NCI-H446 treated with DMSO at 0.1 percent for 48 hours (cell line): ENCODE data around the gene FBXL17.
"Not testable (repeated sequence)": the region's sequence is repeated elsewhere in the genome, so short reads cannot be mapped to it uniquely, and the experiment has no call there.

Experiments used
- DNase-seq: peaks from one replicate; lab custom pipeline; 2025; lab: John Stamatoyannopoulos, UW

Gene FBXL17

GRCh38 chr5:108381954-108382783, at the start of gene FBXL17:
Gene FBXL17 (minus strand): TSS chr5:108382098.
- peak; percentile 76 for DNase-seq

GRCh38 chr5:108430931-108431608, 49.2 kb upstream of the FBXL17 start:
- no peak for DNase-seq

GRCh38 chr5:108421713-108422112, 39.8 kb upstream of the FBXL17 start:
- DNase-seq: no peak

GRCh38 chr5:108420755-108421154, 38.9 kb upstream of the FBXL17 start:
- no peak for DNase-seq

- DNase-seq: no peak
Measured at GRCh38 chr5:108420158-108420557, 38.3 kb upstream of the FBXL17 start.

GRCh38 chr5:108418197-108418596, 36.3 kb upstream of the FBXL17 start:
- peak; percentile 77 for DNase-seq

- no peak for DNase-seq
Measured at GRCh38 chr5:108417166-108417670, 35.3 kb upstream of the FBXL17 start.

- DNase-seq: no peak
Measured at GRCh38 chr5:108415726-108416125, 33.8 kb upstream of the FBXL17 start.

GRCh38 chr5:108409786-108410185, 27.9 kb upstream of the FBXL17 start:
- no peak for DNase-seq

GRCh38 chr5:108405201-108405600, 23.3 kb upstream of the FBXL17 start:
- not testable (repeated sequence) for DNase-seq

GRCh38 chr5:108398964-108399363, 17.1 kb upstream of the FBXL17 start:
- DNase-seq: no peak

GRCh38 chr5:108396837-108397236, 14.9 kb upstream of the FBXL17 start:
- DNase-seq: not testable (repeated sequence)

GRCh38 chr5:108387758-108388157, 5.9 kb upstream of the FBXL17 start:
- DNase-seq: no peak

GRCh38 chr5:108386345-108387061, 4.6 kb upstream of the FBXL17 start:
- DNase-seq: no peak

- no peak for DNase-seq
Measured at GRCh38 chr5:108384741-108385140, 2.8 kb upstream of the FBXL17 start.

- DNase-seq: no peak
Measured at GRCh38 chr5:108382784-108383330, 959 bp upstream of the FBXL17 start.

- DNase-seq: peak; percentile 33
Measured at GRCh38 chr5:108381350-108381953, 446 bp downstream of the FBXL17 start.

- no peak for DNase-seq
Measured at GRCh38 chr5:108380531-108381349, 1.2 kb downstream of the FBXL17 start.

- no peak for DNase-seq
Measured at GRCh38 chr5:108379722-108380530, 2.0 kb downstream of the FBXL17 start.

GRCh38 chr5:108375768-108376167, 6.1 kb downstream of the FBXL17 start:
- no peak for DNase-seq
